PFSK-1 (cell line): ENCODE data around the gene GALNT15.

Source experiments
- FOXP2 ChIP-seq: optimal IDR thresholded peaks from 2 replicates; pipeline ENCODE3; 2011; ENCODE audit warnings: borderline replicate concordance, control low read depth, inconsistent platforms; ENCODE audit not compliant: insufficient read depth; ENCODE audit errors: extremely low read length, extremely low read depth
- POLR2AphosphoS5 ChIP-seq: IDR thresholded peaks from 2 replicates; pipeline ENCODE4 v1.6.1; 2012; ENCODE audit warnings: low read depth, mild to moderate bottlenecking, control low read depth, low read length, moderate library complexity
- SIN3A ChIP-seq: IDR thresholded peaks from 2 replicates; pipeline ENCODE4 v1.6.1; 2012; ENCODE audit warnings: mild to moderate bottlenecking, low read length, moderate library complexity, borderline replicate concordance; ENCODE audit not compliant: insufficient read depth
- TAF1 ChIP-seq: IDR thresholded peaks from 2 replicates; pipeline ENCODE4 v1.6.1; 2012; ENCODE audit warnings: low read length, control low read depth, borderline replicate concordance; ENCODE audit not compliant: insufficient read depth
- TF ChIP-seq, protein P1 (sequence below), 2 experiments: IDR thresholded peaks; 2 replicates each; pipeline versions ENCODE4 v1.6.1 to v1.8.0; 2011 to 2012; ENCODE audit warnings: low read depth in 2 of 2, low read length in 2 of 2, control low read depth in 1 of 2, inconsistent platforms in 1 of 2, mild to moderate bottlenecking in 1 of 2, moderate library complexity in 1 of 2; ENCODE audit not compliant: insufficient read depth in 1 of 2

Gene GALNT15

DNA sequence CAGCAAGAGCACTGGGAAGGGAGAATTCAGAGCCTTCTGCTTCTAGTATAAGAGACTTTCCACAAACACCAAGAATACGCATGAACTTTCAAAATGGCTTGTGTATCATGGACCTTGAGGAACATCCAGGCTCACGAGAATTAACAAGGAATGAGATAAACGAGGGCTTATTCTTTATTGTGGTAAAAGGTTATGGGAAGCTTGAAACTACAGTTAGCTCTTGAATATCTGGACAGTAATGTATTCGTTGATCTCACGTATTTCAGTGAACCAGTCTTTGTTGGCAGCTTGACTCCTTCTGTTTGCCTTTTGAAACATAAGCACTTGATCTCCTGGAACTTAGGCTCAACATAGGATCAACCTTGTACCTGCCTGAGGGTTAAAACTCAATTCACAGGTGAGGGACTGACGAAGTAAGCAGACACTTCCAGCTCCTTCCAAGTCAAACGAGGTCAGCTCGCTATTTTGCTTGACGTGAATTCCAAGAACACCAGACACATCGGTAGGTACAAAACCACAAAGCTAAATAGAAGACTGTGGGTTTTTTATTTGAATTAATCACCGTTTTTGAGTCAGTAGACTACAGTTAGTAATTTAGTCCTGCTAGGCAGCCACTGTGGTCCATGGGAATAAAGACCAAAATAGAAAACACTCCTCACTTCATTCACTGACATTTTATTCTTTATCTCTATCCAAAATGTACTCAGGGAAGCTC is 30.8 kb downstream of the GALNT15 start:
- no peak for TF ChIP-seq FOXP2
- TF ChIP-seq, protein P1, sequence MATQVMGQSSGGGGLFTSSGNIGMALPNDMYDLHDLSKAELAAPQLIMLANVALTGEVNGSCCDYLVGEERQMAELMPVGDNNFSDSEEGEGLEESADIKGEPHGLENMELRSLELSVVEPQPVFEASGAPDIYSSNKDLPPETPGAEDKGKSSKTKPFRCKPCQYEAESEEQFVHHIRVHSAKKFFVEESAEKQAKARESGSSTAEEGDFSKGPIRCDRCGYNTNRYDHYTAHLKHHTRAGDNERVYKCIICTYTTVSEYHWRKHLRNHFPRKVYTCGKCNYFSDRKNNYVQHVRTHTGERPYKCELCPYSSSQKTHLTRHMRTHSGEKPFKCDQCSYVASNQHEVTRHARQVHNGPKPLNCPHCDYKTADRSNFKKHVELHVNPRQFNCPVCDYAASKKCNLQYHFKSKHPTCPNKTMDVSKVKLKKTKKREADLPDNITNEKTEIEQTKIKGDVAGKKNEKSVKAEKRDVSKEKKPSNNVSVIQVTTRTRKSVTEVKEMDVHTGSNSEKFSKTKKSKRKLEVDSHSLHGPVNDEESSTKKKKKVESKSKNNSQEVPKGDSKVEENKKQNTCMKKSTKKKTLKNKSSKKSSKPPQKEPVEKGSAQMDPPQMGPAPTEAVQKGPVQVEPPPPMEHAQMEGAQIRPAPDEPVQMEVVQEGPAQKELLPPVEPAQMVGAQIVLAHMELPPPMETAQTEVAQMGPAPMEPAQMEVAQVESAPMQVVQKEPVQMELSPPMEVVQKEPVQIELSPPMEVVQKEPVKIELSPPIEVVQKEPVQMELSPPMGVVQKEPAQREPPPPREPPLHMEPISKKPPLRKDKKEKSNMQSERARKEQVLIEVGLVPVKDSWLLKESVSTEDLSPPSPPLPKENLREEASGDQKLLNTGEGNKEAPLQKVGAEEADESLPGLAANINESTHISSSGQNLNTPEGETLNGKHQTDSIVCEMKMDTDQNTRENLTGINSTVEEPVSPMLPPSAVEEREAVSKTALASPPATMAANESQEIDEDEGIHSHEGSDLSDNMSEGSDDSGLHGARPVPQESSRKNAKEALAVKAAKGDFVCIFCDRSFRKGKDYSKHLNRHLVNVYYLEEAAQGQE (IDR thresholded peaks at IDR 0.05; ENCODE audit: insufficient read depth in 1 of 2, low read depth in 2 of 2, low read length in 2 of 2), result no peak
- TF ChIP-seq SIN3A, result no peak
- no peak for TF ChIP-seq POLR2AphosphoS5
- no peak for TF ChIP-seq TAF1

DNA sequence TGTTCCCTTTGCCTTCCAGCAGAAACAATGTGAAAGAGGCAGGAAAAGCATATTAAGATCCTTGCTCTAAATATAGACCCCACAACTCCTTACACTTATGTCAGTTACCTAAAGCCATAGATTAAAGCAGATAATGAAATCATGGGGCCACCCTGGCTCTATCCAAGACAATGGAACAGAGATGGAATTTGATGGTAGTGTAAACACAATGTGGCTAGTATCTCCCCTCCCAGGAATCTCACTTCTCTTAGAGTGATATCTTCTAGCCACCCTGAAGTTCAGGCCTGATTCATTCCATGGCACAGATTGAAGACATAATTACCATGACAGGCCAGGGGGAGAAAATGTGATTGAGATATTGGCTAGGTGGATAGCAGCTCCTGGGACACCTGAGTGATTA is 32.6 kb downstream of the GALNT15 start:
- TF ChIP-seq FOXP2 (no peak), POLR2AphosphoS5 (no peak), SIN3A (no peak), TAF1 (no peak)
- TF ChIP-seq, protein P1 (IDR thresholded peaks at IDR 0.05; ENCODE audit: insufficient read depth in 1 of 2, low read depth in 2 of 2, low read length in 2 of 2), result no peak

DNA sequence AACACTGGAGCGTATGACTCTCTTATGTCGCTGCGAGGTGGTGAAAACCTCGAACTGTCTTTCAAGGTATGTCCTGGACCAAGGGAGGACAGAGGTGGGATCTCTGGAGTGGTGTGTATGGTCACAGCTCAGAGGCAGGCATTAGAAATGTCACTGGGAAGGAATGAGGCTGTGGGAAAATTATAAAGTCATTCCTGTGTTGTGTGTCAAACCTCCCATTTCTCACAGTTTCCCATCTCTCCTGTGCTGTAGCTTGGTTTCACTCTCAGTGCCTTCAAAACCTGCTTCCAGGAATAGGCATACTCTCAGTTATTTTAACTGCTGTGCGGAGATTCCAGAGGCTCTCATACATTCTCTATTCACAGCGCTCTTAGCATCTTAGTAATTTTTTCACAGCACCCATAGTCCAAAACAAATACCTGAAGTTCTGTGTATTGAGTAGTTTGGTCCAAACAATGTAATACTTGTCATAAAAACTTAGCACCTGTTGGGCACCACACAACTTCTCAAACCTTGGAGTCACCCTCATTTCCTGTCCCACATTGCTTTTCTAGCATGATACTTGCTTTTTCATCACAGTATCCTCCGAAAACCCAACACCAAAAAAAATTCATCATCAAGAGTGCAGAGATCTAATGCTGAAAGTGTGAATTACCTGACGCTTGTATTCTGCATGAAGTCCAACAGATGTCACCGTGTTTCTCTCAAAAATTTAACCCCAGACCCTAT is 36.9 kb downstream of the GALNT15 start:
- TF ChIP-seq POLR2AphosphoS5 (no peak), TAF1 (no peak), SIN3A (no peak), FOXP2 (no peak)
- TF ChIP-seq, protein P1 (IDR thresholded peaks at IDR 0.05; ENCODE audit: insufficient read depth in 1 of 2, low read depth in 2 of 2, low read length in 2 of 2), result no peak

DNA sequence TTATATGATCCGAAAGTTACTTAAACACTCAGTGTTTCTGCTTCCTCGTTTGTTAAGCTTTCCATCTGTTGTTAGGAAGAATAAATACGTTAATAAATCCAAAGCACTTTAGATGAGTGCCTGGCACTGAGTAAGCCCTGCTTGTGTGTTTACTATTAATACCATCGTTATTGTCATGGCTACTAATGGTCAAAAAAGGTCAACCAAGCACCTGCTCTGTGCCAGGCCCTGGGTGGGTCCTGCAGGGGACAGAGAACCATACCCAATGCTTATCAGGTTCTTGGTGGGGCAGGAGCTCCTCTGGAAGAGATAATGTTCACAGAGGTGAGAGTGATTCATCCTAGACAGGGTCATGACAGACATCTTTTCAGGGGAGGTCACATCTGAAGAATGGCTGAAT is 39.9 kb downstream of the GALNT15 start:
- TF ChIP-seq SIN3A (no peak), TAF1 (no peak), POLR2AphosphoS5 (no peak), FOXP2 (no peak)
- TF ChIP-seq, protein P1 (IDR thresholded peaks at IDR 0.05; ENCODE audit: insufficient read depth in 1 of 2, low read depth in 2 of 2, low read length in 2 of 2), result no peak
